Measurements from ENCODE around the gene RNF145.

The RNF145 gene

GRCh38 chr5:159123189-159123588 is 86.2 kb downstream of the RNF145 start:
- in situ Hi-C loops (cut with MboI; ENCODE audit: low sequenced_read_pairs) = loop anchor here (25.0 kb wide), 1 partner anchor 961 kb away; no protein-coding TSS in a partner anchor

GRCh38 chr5:159121061-159121460 is 88.3 kb downstream of the RNF145 start:
- in situ Hi-C loops (cut with MboI; ENCODE audit: low sequenced_read_pairs) = loop anchor here (25.0 kb wide), 1 partner anchor 959 kb away; no protein-coding TSS in a partner anchor

DNA sequence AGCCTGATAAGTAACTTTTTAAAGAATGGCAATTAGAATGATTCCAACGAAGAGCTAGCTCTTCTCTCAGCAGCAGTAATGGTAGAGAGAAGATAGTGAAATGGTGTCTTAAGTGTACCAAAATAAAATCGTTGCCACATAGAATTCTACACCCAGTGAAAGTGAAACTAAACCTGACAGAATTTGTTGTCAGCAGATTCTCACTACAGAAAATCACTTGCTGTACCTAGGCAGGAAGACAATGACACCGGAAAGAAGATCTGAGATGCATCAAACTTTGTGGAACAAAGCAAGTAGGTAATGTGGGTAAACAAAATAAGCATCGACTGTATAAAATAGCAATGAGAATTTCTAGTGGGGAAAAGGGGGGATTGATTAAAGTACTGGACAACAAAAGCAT is 88.9 kb downstream of the RNF145 start:
- in situ Hi-C loops (cut with MboI; ENCODE audit: low sequenced_read_pairs) = loop anchor here (25.0 kb wide), 1 partner anchor 958 kb away; no protein-coding TSS in a partner anchor

DNA sequence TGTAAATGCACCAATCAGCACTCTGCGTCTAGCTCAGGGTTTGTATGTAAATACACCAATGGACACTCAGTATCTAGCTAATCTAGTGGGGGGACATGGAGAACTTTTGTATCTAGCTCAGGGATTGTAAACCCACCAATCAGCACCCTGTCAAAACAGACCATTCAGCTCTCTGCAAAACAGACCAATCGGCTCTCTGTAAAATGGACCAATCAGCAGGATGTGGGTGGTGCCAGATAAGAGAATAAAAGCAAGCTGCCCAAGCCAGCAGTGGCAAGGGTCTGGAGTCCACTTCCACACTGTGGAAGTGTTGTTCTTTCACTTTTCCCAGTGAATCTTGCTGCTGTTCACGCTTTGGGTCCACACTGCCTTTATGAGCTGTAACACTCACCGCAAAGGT is 89.5 kb downstream of the RNF145 start:
- in situ Hi-C loops (cut with MboI; ENCODE audit: low sequenced_read_pairs) = loop anchor here (25.0 kb wide), 1 partner anchor 958 kb away; no protein-coding TSS in a partner anchor

DNA sequence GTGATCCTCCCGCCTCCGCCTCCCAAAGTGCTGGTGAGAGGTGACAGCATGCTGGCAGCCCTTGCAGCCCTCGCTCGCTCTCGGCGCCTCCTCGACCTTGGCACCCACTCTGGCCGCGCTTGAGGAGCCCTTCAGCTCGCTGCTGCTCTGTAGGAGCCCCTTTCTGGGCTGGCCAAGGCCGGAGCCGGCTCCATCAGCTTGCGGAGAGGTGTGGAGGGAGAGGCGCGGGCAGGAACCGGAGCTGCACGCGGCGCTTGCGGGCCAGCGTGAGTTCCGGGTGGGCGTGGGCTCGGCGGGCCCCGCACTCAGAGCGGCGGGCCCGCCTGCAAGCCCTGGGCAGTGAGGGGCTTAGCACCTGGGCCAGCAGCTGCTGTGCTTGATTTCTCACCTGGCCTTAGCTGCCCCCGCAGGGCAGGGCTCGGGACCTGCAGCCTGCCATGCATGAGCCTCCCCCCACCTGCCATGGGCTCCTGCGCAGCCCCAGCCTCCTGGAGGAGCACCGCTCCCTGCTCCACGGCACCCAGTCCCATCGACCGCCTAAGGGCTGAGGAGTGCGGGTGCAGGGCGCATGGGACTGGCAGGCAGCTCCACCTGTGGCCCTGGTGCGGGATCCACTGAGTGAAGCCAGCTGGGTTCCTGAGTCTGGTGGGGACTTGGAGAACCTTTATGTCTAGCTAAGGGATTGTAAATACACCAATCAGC is 90.2 kb downstream of the RNF145 start:
- in situ Hi-C loops (cut with MboI; ENCODE audit: low sequenced_read_pairs) = loop anchor here (25.0 kb wide), 1 partner anchor 957 kb away; no protein-coding TSS in a partner anchor

GRCh38 chr5:159113405-159113804 is 95.9 kb downstream of the RNF145 start:
- in situ Hi-C loops (cut with MboI; ENCODE audit: low sequenced_read_pairs) = loop anchor here (25.0 kb wide), 1 partner anchor 951 kb away; no protein-coding TSS in a partner anchor

DNA sequence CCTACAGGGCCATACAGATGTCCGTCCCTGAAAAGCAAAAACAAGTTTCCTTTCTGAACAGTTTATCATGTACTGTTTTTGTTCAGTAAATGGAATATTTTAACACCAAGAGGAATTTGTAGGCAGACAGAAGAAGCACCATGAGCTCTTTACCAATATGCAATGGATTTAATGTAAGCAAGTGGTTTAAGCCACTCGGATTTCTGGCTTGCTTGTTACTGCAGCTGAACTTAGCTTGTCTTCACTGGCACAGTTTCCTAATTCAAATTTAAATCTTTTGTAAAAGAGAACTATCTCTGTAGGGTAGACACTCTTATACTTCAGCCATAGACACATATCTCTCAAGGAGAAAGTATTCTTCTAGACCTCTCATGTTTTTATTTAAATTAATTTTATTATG is 96.9 kb downstream of the RNF145 start:
- in situ Hi-C loops (cut with MboI; ENCODE audit: low sequenced_read_pairs) = loop anchor here (25.0 kb wide), 1 partner anchor 950 kb away; no protein-coding TSS in a partner anchor
